Subcutaneous adipose tissue (tissue), 4 donors: ENCODE results near the gene BID. TPM values are rescaled to one million over a fixed set of nuclear protein-coding genes. Genes with fewer than 3 reads are reported as not detected.

Experiments used
- CTCF ChIP-seq: fragments of 450-650 bp; IDR thresholded peaks from one replicate; pipeline ENCODE4 v1.5.1; 2016; ENCODE audit warnings: low read depth, mild to moderate bottlenecking, control low read depth, antibody characterized with exemption, moderate library complexity
- total RNA-seq, 4 donors: library from RNA; depleted of rRNA; stranded (reverse); fragments of >200 nt; gene quantifications; one replicate each; pipeline ENCODE4 v1.1.0, GENCODE V29; 2016

Gene BID
- total RNA-seq, 4 donors from 2014 or later, result 24.2 to 53.0 (median 37.0) TPM

GRCh38 chr22:17783312-17783711, 9.0 kb upstream of the BID start:
- no peak for TF ChIP-seq CTCF

GRCh38 chr22:17782621-17783020, 8.4 kb upstream of the BID start:
- no peak for TF ChIP-seq CTCF

- TF ChIP-seq CTCF, result no peak
These were observed 7.9 kb upstream of the BID start for GRCh38 chr22:17782158-17782557.

GRCh38 chr22:17781319-17782031, 7.2 kb upstream of the BID start:
- TF ChIP-seq CTCF, result no peak

DNA sequence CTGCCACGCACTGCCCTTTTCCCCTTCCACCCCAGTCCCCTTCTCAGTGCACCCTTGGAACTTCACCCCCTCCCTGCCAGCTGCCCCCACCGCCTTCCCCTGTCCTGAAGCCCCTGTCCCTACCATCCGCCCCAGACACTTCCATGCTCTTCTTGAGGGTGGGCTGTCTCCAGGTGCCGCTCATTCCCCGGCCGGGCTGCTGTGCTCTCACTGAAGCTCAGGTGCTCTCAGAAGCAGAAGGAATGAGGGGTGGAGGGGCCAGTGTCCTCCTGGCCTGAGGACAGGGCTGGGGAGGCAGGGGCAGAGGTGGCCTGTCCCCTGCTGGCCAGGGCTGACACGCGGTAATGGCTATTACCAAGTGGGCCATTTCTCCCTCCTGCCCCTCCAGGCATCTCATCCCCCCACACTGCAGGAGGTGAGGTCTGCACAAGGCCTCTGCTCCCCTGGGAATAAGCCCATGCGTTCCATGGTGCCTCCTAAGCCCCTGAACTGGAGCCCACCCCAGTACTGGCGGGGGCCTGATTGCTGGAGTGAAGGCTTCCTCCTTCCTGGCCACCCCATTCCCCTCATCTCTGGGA, 6.6 kb upstream of the BID start:
- TF ChIP-seq CTCF, result no peak

- no peak for TF ChIP-seq CTCF
These were observed 6.0 kb upstream of the BID start for GRCh38 chr22:17780116-17780740.

- TF ChIP-seq CTCF, result no peak
These were observed 5.2 kb upstream of the BID start for GRCh38 chr22:17779286-17780115.
